CD4-positive, alpha-beta T cell treated with Interferon gamma for 1 hour (primary cell): ENCODE results near the gene GLTPD2.

ENCODE experiments used
- DNase-seq: peaks from one replicate; pipeline ENCODE4 v3.0.0-alpha.2; 2020

Gene GLTPD2

GRCh38 chr17:4788807-4789700 lies at the start of gene GLTPD2:
GLTPD2 (plus strand) TSS chr17:4788964; CDS start chr17:4789012, 48 bp downstream.
- DNase-seq: no peak

GRCh38 chr17:4739122-4740024 lies 49.4 kb upstream of the GLTPD2 start, which contains the start of the genes CXCL16 and ZMYND15:
CXCL16 (minus strand) TSS chr17:4739928; CDS start chr17:4739339, 589 bp downstream.
ZMYND15 (plus strand) TSS chr17:4739833; CDS start chr17:4740549, 716 bp downstream.
- DNase-seq: peak; percentile 77

GRCh38 chr17:4740025-4740351 lies 48.8 kb upstream of the GLTPD2 start:
- DNase-seq: no peak

GRCh38 chr17:4740584-4740983 lies 48.2 kb upstream of the GLTPD2 start:
- DNase-seq: no peak

GRCh38 chr17:4741544-4741943 lies 47.2 kb upstream of the GLTPD2 start:
- DNase-seq: no peak

GRCh38 chr17:4742133-4742532 lies 46.6 kb upstream of the GLTPD2 start:
- no peak for DNase-seq

- no peak for DNase-seq
Measured at GRCh38 chr17:4742629-4743028, 46.1 kb upstream of the GLTPD2 start.

- no peak for DNase-seq
Measured at GRCh38 chr17:4743216-4743615, 45.5 kb upstream of the GLTPD2 start.

- no peak for DNase-seq
Measured at GRCh38 chr17:4743898-4744297, 44.9 kb upstream of the GLTPD2 start.

GRCh38 chr17:4744999-4745969 lies 43.5 kb upstream of the GLTPD2 start:
- DNase-seq: no peak

- peak; percentile 59 for DNase-seq
Measured at GRCh38 chr17:4747847-4748246, 40.9 kb upstream of the GLTPD2 start.

GRCh38 chr17:4748686-4749085 lies 40.1 kb upstream of the GLTPD2 start:
- DNase-seq: no peak

GRCh38 chr17:4750606-4751005 lies 38.2 kb upstream of the GLTPD2 start:
- no peak for DNase-seq

GRCh38 chr17:4751932-4752331 lies 36.8 kb upstream of the GLTPD2 start:
- DNase-seq: no peak

GRCh38 chr17:4753392-4753791 lies 35.4 kb upstream of the GLTPD2 start:
- DNase-seq: no peak

GRCh38 chr17:4759776-4760236 lies 29.0 kb upstream of the GLTPD2 start:
- no peak for DNase-seq

GRCh38 chr17:4764595-4764994 lies 24.2 kb upstream of the GLTPD2 start:
- no peak for DNase-seq

GRCh38 chr17:4766201-4766600 lies 22.6 kb upstream of the GLTPD2 start:
- DNase-seq: peak; percentile 69

- DNase-seq: no peak
Measured at GRCh38 chr17:4766723-4767122, 22.0 kb upstream of the GLTPD2 start.

- peak; percentile 21 for DNase-seq
Measured at GRCh38 chr17:4768298-4768697, 20.5 kb upstream of the GLTPD2 start.

GRCh38 chr17:4769628-4770027 lies 19.1 kb upstream of the GLTPD2 start:
- DNase-seq: no peak

GRCh38 chr17:4771519-4772234 lies 17.1 kb upstream of the GLTPD2 start, which contains the start of gene TM4SF5:
TM4SF5 (plus strand) TSS chr17:4771886; CDS start chr17:4771923, 37 bp downstream.
- DNase-seq: no peak
